ENCODE measurements around the gene CNTN5.

DNA sequence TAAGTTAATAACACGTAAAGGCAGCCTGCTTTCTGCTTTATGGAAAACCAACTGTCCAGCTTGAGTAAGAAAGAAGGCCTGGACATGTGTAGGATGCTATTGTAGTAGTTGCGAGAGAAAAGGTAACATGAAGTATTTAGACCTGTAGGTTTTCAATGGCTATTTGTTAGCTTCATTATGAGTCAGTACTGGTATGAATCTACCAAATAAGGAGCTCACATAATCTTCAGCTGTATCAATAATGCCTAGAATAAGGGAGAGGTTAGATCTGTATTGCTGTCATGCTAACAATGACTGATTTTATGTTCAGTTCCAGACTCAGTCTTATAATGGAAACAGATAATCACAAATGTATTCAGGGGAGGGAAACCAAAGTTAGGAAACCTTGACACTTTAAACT lies 550.3 kb downstream of the CNTN5 start:
- TF ChIP-seq EZH2 (IDR thresholded peaks at IDR 0.05; ENCODE audit: borderline replicate concordance) (no peak), EZH2phosphoT487 (IDR thresholded peaks at IDR 0.05; ENCODE audit: low read depth, severe bottlenecking, unreplicated experiment) (no peak)
- TF ChIP-seq, protein P1, sequence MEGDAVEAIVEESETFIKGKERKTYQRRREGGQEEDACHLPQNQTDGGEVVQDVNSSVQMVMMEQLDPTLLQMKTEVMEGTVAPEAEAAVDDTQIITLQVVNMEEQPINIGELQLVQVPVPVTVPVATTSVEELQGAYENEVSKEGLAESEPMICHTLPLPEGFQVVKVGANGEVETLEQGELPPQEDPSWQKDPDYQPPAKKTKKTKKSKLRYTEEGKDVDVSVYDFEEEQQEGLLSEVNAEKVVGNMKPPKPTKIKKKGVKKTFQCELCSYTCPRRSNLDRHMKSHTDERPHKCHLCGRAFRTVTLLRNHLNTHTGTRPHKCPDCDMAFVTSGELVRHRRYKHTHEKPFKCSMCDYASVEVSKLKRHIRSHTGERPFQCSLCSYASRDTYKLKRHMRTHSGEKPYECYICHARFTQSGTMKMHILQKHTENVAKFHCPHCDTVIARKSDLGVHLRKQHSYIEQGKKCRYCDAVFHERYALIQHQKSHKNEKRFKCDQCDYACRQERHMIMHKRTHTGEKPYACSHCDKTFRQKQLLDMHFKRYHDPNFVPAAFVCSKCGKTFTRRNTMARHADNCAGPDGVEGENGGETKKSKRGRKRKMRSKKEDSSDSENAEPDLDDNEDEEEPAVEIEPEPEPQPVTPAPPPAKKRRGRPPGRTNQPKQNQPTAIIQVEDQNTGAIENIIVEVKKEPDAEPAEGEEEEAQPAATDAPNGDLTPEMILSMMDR (IDR thresholded peaks at IDR 0.05; ENCODE audit: poor library complexity): no peak

Measured in hepatocyte (in vitro differentiated cells).